Measurements from ENCODE around the gene SIN3A.
"Not testable (repeated sequence)": the region's sequence is repeated elsewhere in the genome, so short reads cannot be mapped to it uniquely, and the experiment has no call there.

SIN3A gene

GRCh38 chr15:75450307-75451201, 936 bp downstream of the SIN3A start:
- DNase-seq (ENCODE audit: low read depth) = peak; percentile 95

DNA sequence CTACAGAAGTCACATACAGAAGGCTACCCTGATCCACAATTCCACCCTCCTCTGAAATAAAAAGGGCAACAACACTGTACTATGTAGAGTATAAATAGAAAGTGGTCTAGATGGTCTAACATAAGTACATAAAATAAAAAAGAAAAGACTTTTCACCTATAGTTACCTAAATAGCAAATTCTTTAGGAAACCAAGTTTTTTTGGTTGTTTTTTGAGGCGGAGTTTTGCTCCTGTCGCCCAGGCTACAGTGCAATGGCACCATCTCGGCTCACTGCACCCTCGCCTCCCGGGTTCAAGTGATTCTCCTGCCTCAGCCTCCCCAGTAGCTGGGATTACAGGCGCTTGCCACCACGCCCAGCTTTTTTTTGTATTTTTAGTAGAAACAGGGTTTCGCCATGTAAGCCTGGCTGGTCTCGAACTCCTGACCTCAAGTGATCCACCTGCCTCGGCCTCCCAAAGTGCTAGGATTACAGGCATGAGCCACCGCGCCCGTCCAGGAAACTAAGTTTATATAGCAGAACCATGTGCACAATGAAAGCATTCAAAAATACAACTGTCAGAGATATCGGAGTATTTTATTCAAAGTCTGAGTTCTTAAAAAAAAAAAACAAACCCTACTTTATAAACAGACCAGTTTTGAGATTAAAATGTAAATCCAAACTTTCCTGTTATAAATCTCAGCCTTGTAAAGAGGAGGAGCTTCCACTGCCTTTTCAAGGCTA, 1.7 kb downstream of the SIN3A start:
- DNase-seq (ENCODE audit: low read depth) = no peak

DNA sequence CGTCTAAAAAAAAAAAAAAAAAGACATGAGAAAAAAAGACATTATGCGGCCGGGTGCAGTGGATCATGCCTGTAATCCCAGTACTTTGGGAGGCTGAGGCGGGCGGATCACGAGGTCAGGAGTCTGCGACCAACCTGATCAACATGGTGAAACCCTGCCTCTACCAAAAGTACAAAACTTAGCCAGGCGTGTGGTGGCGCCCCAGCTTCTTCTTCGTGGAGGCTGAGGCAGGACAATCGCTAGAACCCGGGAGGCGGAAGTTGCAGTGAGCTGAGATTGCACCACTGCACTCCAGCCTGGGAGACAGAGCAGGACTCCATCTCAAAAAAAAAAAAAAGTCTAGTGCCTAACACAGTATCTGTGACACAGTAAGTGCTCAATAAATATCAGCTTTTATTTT, 3.3 kb downstream of the SIN3A start:
- DNase-seq (ENCODE audit: low read depth) = not testable (repeated sequence)

DNA sequence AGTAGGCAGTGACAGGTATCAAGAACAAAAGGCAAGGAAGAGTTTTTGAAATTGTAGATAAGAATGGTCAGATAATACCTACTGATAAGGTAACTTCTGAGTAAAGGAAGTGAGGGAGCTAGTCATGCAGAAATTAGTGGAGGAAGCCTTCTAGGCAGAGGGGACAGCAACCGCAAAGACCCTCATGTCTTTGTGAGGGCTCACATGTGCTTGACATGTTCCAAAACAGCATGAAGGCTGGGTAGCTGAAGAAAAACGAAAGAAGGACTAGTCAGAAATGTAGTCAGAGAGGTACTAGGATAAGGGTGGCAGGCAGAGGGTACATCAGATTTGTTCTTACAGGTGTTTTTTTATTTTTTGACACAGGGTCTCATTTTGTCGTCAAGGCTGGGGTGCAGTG, 5.3 kb downstream of the SIN3A start:
- DNase-seq (ENCODE audit: low read depth) = no peak

- DNase-seq (ENCODE audit: low read depth) = not testable (repeated sequence)
Measured at GRCh38 chr15:75445324-75445723, 6.2 kb downstream of the SIN3A start.

DNA sequence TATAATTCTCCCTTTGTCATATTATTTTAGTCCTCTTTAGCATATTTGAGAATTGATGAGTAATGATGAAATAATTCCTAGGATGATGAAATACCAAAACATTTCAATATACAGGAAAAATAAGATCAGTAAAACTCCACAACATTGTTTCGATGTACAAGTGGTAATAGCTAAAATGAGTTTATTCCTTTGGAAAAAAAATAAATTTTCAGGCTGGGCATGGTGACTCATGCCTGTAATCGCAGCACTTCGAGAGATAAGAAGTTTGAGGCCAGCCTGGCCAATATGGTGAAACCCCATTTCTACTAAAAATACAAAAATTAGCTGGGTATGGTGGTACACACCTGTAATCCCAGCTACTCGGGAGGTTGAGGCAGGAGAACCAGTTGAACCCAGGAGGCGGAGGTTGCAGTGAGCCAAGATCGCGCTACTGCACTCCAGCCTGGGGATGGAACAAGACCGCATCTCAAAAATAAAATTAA, 7.5 kb downstream of the SIN3A start:
- not testable (repeated sequence) for DNase-seq (ENCODE audit: low read depth)

DNA sequence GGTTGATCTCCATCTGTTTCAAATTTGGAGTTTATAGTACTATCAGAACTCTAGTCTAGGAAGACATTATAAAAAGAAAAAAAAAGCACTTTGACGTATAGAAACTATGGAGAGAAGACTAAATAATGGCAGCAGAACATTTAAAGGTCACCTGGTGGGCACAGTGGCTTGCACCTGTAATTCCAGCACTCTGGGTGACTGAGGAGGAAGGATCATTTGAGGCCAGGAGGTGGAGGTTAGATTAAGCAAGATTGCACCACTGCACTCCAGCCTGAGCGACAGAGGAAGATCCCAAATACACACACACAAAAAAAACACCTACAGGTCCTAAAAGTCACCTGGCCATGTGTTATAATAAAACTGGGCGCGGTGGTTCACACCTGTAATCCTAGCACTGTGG, 13.8 kb downstream of the SIN3A start:
- DNase-seq (ENCODE audit: low read depth) = no peak

DNA sequence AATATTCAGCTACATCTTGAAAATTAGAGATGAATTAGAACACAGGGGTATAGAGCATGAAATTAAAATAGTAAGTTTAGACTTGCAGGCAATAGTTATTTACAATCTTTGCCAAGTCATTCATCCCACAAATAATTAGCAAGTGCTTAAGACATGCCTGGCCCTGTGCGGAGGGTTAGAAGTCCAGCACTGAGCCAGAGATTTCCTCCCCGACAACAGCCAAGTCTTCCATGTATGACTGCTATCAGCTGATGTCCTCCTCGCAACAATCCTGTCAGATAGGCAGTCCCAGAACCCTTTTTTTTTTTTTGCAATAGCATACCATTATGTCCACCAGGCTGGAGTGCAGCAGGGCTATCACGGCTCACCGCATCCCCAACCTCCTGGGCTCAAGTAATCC, 14.6 kb downstream of the SIN3A start:
- DNase-seq (ENCODE audit: low read depth) = no peak

- DNase-seq (ENCODE audit: low read depth) = no peak
Measured at GRCh38 chr15:75431682-75432081, 19.8 kb downstream of the SIN3A start.

DNA sequence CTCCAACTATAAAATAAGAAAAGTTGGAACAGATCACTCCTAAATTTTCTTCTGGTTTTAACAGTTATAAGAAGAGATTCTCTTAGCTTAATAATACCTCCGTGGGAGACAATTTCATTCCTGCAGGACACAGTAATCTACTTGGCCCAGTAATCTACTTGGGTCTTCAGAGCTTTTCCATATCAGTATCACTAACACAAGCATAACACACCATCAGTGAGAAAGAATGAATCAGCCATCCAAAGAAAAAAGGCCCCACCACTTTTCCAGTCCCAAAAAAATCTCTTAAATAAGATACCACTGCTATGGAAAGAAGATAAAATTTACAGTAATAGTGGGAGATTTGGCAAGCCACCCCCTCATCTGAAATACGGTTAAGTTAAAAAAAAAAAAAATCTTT, 20.2 kb downstream of the SIN3A start:
- no peak for DNase-seq (ENCODE audit: low read depth)

GRCh38 chr15:75430259-75430658, 21.2 kb downstream of the SIN3A start:
- no peak for DNase-seq (ENCODE audit: low read depth)

- no peak for DNase-seq (ENCODE audit: low read depth)
Measured at GRCh38 chr15:75428152-75428551, 23.3 kb downstream of the SIN3A start.

DNA sequence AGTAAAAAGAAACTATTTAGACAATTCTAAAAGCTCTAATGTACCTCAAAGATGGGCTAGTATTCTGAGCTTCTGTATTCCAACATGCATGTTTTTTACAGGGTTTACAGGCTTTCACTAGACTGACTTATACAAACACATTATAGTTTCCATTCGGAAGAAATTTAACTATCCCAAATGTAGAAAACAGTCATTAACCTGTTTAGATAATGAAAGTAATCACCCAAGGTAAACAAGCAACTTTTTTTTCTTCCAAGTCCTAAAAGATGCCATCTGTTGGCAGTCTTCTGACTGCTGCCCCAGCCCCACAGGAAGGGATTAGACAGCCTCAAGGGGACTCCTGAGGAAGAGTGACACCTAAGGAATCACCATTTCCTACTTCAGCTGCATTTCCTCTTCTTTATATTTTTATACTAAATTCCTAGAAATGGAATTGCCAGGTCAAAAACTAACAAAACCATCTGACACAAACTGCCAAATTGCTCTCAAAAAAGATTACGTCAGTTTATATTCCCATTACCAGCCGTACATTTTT, 25.5 kb downstream of the SIN3A start:
- DNase-seq (ENCODE audit: low read depth) = no peak

- DNase-seq (ENCODE audit: low read depth) = no peak
Measured at GRCh38 chr15:75422554-75422953, 28.9 kb downstream of the SIN3A start.

DNA sequence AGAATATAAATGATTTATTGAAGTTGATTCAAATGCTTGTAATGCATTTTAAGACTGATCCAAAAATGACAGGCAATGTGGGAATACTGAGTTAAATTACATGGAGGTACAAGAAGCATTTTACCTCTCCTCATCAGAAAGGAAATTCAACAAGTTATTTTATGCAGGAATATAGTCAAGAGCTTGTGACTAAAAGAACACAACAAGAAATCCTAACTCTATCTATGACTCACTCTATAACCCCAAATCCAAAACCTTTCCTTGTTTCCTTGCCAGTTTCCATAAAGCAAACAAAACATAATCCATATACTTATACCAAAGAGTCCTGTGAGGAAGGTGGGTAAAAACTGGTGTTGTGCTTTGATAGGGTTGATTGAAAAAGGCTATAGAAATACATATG, 30.8 kb downstream of the SIN3A start:
- no peak for DNase-seq (ENCODE audit: low read depth)

- no peak for DNase-seq (ENCODE audit: low read depth)
Measured at GRCh38 chr15:75416584-75416983, 34.9 kb downstream of the SIN3A start.

- DNase-seq (ENCODE audit: low read depth) = no peak
Measured at GRCh38 chr15:75410196-75410595, 41.3 kb downstream of the SIN3A start.

DNA sequence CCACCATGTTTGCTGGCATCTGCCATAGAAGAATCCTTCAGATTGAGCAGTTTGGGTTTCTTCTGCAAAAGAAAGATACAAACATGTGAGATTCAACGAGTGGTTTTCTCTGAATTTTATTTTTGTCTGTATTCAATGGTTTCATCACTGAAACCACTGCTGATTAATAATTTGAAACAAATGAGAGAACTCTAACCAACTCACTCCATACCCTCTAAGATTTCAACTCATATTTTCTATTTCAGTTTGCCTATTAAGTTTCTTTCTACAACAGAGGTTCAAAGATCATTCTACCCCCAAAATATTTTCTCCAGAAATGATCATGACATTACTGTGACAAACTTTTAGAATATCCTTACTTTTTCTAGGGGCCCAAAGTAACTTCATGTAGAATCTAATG, 44.4 kb downstream of the SIN3A start:
- no peak for DNase-seq (ENCODE audit: low read depth)

DNA sequence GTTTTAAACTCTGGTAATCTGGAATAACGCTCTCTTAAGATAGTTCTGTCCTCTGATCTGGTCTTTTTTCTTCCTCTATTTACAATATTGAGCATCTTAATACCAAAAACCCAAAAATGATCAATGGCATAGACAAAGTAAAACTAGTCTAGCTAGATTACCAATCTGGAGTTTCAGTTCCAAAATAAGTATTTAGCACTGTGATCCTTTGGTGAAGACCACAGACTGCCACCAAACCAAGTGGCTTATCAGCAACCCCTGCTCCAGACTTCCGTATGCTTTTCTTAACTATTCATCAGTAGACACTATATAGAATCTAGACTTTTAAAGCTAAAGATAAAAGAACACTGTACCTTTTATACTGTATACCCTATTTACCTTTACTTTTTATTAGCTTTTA, 47.6 kb downstream of the SIN3A start:
- no peak for DNase-seq (ENCODE audit: low read depth)

DNA sequence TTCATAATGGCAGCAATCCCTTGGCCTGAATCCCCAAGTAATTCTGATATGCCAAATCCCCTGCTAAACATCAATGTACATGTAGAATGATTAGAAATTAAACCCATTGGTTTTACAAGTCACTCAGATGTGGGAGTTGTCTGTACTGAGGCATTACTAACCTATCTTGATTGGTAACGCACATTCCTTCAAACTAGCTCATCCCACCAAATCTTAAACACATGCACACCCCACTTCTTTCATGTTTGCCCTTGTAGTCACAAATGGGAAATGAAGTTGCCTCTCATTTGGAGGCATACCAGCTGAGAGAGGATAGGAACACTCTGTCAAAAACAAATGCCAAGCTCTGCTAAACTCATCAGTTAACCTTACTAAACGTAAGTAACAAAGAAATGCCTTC, 54.0 kb downstream of the SIN3A start:
- DNase-seq (ENCODE audit: low read depth) = no peak

DNA sequence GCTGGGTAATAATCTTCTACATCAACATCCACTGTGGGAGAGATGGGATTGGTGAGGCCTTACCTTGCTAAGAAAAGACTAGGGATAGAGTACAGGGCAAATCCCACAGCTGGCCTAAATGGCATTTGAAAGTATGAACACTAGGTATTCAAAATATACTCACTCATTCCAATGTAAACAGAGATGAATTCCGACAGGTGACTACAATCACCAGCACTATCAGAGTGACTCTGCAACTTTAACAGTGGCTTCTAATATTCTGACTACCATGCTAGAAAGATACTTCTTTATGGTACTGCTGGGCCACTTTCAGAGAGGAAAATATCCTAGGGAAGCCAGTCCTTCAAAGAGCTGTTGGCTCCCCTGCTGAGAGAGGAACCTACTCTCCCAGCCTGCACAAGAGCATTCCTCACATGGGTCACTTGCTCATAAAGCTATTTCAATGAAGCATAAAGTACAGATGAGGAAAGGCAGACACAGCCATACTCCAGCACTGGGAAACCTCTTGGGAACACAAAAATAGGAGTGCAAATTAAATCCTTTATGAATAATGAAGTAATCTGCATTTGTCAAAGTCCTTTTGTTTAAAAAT, 61.6 kb downstream of the SIN3A start:
- no peak for DNase-seq (ENCODE audit: low read depth)

DNA sequence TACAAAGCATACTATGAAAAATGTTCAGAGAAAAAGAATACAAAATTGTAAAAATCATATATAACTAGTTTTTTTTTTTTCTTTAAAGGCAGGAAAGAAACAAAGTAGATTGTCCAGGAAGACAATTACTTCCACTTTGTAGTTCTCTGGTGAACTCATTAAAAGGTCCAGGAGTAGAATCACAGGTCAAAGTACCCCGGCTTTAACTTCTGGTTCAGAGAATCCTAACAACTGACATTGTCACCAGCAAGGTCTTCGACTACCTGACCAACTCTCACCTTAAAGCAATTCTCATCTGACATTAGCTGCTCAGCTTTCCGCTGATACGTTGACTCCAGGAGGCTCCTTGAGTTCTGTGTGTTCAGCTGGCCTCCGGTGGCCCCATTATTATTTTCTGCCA, 67.5 kb downstream of the SIN3A start:
- not testable (repeated sequence) for DNase-seq (ENCODE audit: low read depth)

DNA sequence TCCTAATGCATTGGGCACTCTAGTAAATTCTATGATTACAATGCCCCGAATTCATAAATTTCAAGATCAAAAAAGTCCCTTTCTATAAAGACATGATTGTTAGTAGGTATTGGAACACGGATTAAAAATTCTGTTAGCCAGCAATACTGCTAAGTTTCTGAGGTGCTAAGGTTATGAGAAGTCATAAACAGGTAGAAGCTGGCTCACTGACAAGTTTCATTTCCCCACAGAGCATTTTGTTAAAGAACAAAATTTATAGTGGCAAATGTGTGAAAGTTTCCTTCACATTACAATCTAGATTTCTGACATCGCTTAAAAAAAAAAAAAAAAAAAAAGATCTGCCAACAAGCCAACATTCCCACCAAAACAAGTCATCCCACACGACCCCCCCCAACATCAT, 70.7 kb downstream of the SIN3A start:
- no peak for DNase-seq (ENCODE audit: low read depth)
